ENCODE results near the gene ADCK2. TPM values are rescaled to one million over a fixed set of nuclear protein-coding genes. Genes with fewer than 3 reads are reported as not detected.
A peak's percentile ranks its signal among the peaks of the same experiment; 100 is the strongest.
"Not testable (repeated sequence)": the region's sequence is repeated elsewhere in the genome, so short reads cannot be mapped to it uniquely, and the experiment has no call there.

The ADCK2 gene
- total RNA-seq, 1 experiment from 2014 or later = 7.5 TPM

DNA sequence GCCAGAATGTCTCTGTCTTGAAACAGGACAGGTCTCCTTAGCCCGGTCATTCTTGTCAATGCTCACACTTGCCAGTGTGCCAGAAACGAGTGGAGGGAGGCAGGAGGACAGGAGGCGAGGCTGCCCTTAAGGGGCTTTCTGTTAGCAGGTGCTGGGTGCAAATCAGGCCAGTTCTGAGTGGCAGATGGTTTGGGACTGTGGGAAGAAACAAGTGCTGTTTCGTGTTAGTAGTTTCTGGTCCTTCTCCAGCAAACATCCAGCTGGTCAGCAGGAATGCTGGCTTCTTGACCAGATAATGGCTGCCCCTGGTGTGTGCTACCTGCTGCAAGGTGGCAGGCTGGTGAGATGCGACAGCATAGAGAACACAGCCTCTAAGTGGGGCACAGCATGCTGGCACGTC is 15.6 kb downstream of the ADCK2 start:
- no peaks in the 10 kb centered on the region for H3K9me3 ChIP-seq (ENCODE audit: low read depth, low read length, poor library complexity, severe bottlenecking)
- no peak for DNase-seq (ENCODE audit: low spot score)
- intact Hi-C loops (cut with micrococcal nuclease; ENCODE audit: unreplicated experiment) = no loop called here
- no peak overlapping the region for H3K4me3 ChIP-seq (ENCODE audit: low read depth, low read length, poor library complexity, severe bottlenecking)
- peaks cover 2% of the 10 kb centered on the region for H3K36me3 ChIP-seq (ENCODE audit: insufficient read depth, low read length, poor library complexity, severe bottlenecking)
- BruUV-seq (replicated peaks) = no TSS peak
- CTCF ChIA-PET = no interaction called here
- POLR2A ChIA-PET (ENCODE audit: low non-redundant PET) = no interaction called here
- H3K27me3 ChIP-seq (replicated peaks; ENCODE audit: insufficient read depth, low read depth, low read length, poor library complexity) = no peaks in the 10 kb centered on the region
- no peak for TF ChIP-seq EZH2 (IDR thresholded peaks at IDR 0.05; ENCODE audit: borderline replicate concordance, low read depth, low read length, poor library complexity, severe bottlenecking)
- TF ChIP-seq, protein P1, sequence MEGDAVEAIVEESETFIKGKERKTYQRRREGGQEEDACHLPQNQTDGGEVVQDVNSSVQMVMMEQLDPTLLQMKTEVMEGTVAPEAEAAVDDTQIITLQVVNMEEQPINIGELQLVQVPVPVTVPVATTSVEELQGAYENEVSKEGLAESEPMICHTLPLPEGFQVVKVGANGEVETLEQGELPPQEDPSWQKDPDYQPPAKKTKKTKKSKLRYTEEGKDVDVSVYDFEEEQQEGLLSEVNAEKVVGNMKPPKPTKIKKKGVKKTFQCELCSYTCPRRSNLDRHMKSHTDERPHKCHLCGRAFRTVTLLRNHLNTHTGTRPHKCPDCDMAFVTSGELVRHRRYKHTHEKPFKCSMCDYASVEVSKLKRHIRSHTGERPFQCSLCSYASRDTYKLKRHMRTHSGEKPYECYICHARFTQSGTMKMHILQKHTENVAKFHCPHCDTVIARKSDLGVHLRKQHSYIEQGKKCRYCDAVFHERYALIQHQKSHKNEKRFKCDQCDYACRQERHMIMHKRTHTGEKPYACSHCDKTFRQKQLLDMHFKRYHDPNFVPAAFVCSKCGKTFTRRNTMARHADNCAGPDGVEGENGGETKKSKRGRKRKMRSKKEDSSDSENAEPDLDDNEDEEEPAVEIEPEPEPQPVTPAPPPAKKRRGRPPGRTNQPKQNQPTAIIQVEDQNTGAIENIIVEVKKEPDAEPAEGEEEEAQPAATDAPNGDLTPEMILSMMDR (conservative IDR thresholded peaks at IDR 0.05; ENCODE audit: low read depth, low read length) = no peak
- no peak overlapping the region for H3K27ac ChIP-seq (ENCODE audit: low read depth, low read length, poor library complexity, severe bottlenecking)
- H3K4me1 ChIP-seq (ENCODE audit: insufficient read depth, low read length, poor library complexity, severe bottlenecking) = no peaks in the 10 kb centered on the region

DNA sequence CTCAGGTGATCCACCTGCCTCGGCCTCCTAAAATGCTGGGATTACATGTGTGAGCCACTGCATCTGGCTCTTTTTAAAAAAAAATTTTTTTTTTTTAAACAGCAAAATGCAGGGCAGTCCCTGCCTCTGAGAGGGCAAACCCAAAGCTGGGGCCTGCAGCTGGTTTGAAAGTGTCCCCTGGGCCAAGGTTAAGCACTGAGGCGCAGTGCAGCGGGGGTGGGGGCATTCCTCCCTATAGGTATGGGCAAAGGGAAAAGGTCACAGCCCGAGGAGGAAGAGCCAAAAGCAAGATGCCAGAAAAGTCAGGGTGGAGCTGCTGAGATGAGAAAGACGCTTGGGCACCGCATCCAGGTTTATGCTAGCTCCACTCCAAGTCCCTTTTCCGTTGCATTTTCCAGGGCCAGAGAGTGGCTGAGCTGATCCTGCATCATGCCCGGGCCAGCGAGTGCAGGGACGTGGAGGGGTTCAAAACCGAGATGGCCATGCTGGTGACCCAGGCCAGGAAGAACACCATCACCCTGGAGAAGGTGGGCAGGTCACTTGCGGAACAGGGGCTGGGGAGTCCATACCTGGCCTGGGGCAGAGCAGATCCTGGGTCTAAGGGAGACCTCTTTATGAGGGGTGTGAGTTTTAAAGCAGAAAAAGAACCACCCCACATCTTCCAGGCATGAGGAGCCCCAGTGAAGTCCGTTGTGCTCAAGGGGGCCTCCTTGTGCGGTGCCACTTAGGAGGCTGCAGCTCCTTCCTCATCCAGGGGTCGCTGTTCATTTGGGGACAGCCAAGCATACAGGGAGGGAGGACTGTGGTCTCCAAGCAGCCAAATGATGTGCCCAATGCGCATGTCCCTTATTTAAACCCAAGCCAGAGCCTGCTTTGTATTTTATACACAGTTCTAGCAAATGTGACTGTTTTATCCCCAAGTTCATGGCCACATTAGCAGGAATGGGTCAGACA is 16.7 kb downstream of the ADCK2 start:
- ChIA-PET CTCF (no interaction called here), POLR2A (ENCODE audit: low non-redundant PET) (no interaction called here)
- Histone ChIP-seq H3K27ac (ENCODE audit: low read depth, low read length, poor library complexity, severe bottlenecking) (no peak overlapping the region), H3K4me3 (ENCODE audit: low read depth, low read length, poor library complexity, severe bottlenecking) (no peak overlapping the region), H3K9me3 (ENCODE audit: low read depth, low read length, poor library complexity, severe bottlenecking) (no peaks in the 10 kb centered on the region), H3K4me1 (ENCODE audit: insufficient read depth, low read length, poor library complexity, severe bottlenecking) (no peaks in the 10 kb centered on the region), H3K27me3 (replicated peaks; ENCODE audit: insufficient read depth, low read depth, low read length, poor library complexity) (no peaks in the 10 kb centered on the region), H3K36me3 (ENCODE audit: insufficient read depth, low read length, poor library complexity, severe bottlenecking) (peaks cover 2% of the 10 kb centered on the region)
- no TSS peak for BruUV-seq (replicated peaks)
- intact Hi-C loops (cut with micrococcal nuclease; ENCODE audit: unreplicated experiment) = loop anchor here (10.0 kb wide), 1 partner anchor 845 kb away; no protein-coding TSS in a partner anchor
- TF ChIP-seq, protein P1 (conservative IDR thresholded peaks at IDR 0.05; ENCODE audit: low read depth, low read length) = peak; percentile 20; the same call in 1 of the 2 replicates
- no peak for TF ChIP-seq EZH2 (IDR thresholded peaks at IDR 0.05; ENCODE audit: borderline replicate concordance, low read depth, low read length, poor library complexity, severe bottlenecking)
- no peak for DNase-seq (ENCODE audit: low spot score)

DNA sequence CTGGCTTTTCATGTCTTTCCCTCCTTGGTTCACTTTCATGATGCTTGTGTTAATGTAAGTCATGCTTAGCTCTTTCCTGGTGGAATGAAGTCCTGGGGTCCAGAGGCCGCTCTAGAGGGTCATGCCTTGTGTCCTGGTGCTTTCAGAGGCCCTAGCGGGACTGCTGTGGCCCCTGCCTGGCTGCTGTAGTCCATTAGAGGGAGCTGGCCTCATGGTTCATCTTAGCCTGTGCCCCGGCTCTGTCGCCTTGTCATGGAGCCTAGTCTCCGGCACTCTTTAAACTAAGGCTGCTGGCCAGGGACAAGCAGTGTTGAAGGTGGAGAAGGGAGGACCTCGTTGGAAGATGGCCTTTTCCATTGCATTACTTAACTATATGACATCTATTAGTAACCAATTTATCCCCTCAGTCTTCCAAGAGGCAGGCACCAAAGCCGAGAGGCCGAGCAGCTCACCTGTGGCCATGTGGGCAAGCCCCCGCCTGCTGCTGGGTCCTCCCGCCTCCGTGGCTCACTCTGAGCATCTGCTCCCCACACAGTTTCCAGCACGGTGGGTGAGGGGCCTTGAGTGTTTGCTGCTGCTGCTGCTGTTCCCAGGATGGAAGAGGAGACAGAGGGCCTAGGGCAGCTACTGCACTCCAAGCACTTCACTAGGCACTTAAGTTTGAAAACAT is 18.8 kb downstream of the ADCK2 start:
- no peaks in the 10 kb centered on the region for H3K9me3 ChIP-seq (ENCODE audit: low read depth, low read length, poor library complexity, severe bottlenecking)
- no TSS peak for BruUV-seq (replicated peaks)
- H3K4me3 ChIP-seq (ENCODE audit: low read depth, low read length, poor library complexity, severe bottlenecking) = no peak overlapping the region
- TF ChIP-seq EZH2 (IDR thresholded peaks at IDR 0.05; ENCODE audit: borderline replicate concordance, low read depth, low read length, poor library complexity, severe bottlenecking) = no peak
- TF ChIP-seq, protein P1 (conservative IDR thresholded peaks at IDR 0.05; ENCODE audit: low read depth, low read length) = no peak
- POLR2A ChIA-PET (ENCODE audit: low non-redundant PET) = no interaction called here
- intact Hi-C loops (cut with micrococcal nuclease; ENCODE audit: unreplicated experiment) = loop anchor here (10.0 kb wide), 1 partner anchor 843 kb away; no protein-coding TSS in a partner anchor
- CTCF ChIA-PET = no interaction called here
- peaks cover 6% of the 10 kb centered on the region for H3K4me1 ChIP-seq (ENCODE audit: insufficient read depth, low read length, poor library complexity, severe bottlenecking)
- H3K36me3 ChIP-seq (ENCODE audit: insufficient read depth, low read length, poor library complexity, severe bottlenecking) = peaks cover 2% of the 10 kb centered on the region
- no peaks in the 10 kb centered on the region for H3K27me3 ChIP-seq (replicated peaks; ENCODE audit: insufficient read depth, low read depth, low read length, poor library complexity)
- no peak for DNase-seq (ENCODE audit: low spot score)
- no peak overlapping the region for H3K27ac ChIP-seq (ENCODE audit: low read depth, low read length, poor library complexity, severe bottlenecking)

DNA sequence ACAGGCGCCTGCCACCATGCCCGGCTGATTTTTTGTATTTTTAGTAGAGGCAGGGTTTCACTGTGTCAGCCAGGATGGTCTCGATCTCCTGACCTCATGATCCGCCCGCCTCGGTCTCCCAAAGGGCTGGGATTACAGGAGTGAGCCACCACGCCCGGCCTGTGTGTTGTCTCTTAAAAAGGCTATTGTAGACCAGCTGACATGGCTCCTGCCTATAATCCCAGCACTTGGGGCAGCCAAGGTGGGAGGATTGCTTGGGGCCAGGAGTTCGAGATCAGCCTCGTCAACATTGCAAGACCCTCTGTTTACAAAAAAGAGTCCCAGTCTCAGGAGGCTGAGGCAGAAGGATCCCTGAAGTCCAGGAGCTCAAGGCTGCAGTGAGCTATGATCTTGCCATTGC is 21.1 kb downstream of the ADCK2 start:
- POLR2A ChIA-PET (ENCODE audit: low non-redundant PET); H3K9me3 ChIP-seq (ENCODE audit: low read depth, low read length, poor library complexity, severe bottlenecking); H3K27me3 ChIP-seq (replicated peaks; ENCODE audit: insufficient read depth, low read depth, low read length, poor library complexity); BruUV-seq (replicated peaks); CTCF ChIA-PET; H3K4me3 ChIP-seq (ENCODE audit: low read depth, low read length, poor library complexity, severe bottlenecking); H3K36me3 ChIP-seq (ENCODE audit: insufficient read depth, low read length, poor library complexity, severe bottlenecking); H3K27ac ChIP-seq (ENCODE audit: low read depth, low read length, poor library complexity, severe bottlenecking); DNase-seq (ENCODE audit: low spot score): not testable (repeated sequence)
- H3K4me1 ChIP-seq (ENCODE audit: insufficient read depth, low read length, poor library complexity, severe bottlenecking) = peaks cover 13% of the 10 kb centered on the region
- intact Hi-C loops (cut with micrococcal nuclease; ENCODE audit: unreplicated experiment) = loop anchor here (10.0 kb wide), 1 partner anchor 841 kb away; no protein-coding TSS in a partner anchor

Data from A673 (cell line).